Stimulated activated naive CD8-positive, alpha-beta T cell treated with anti-CD3 and anti-CD28 coated beads, Interleukin-15, amount 100 ng/mL, for 72 hours (primary cell): Measurements from ENCODE around the gene DPP6.
A peak's percentile ranks its signal among the peaks of the same experiment; 100 is the strongest.

Experiments
- ATAC-seq: fragments of 150-1000 bp; cut with Tn5 transposase; 2 replicates; pipeline ENCODE4 v1.10.0; 2021; ENCODE audit warnings: mild to moderate bottlenecking, moderate library complexity
- DNase-seq, 2 donors: peaks; one replicate each; pipeline ENCODE4 v3.0.0; 2021 to 2022
- H3K27ac Mint-ChIP-seq, 2 donors: one replicate each; pipeline ENCODE4 v1.8.0; 2022; ENCODE audit warnings: mild to moderate bottlenecking in 2 of 2, mixed read lengths in 2 of 2, moderate library complexity in 2 of 2
- H3K27me3 Mint-ChIP-seq: one replicate; pipeline ENCODE4 v1.8.0; 2022; ENCODE audit warnings: mixed read lengths
- H3K4me1 Mint-ChIP-seq: one replicate; pipeline ENCODE4 v1.8.0; 2022; ENCODE audit warnings: mild to moderate bottlenecking, mixed read lengths
- H3K4me3 Mint-ChIP-seq, 2 donors: one replicate each; pipeline ENCODE4 v1.8.0; 2022; ENCODE audit warnings: mild to moderate bottlenecking in 2 of 2, mixed read lengths in 2 of 2, moderate library complexity in 1 of 2
- H3K9me3 Mint-ChIP-seq, 2 donors: one replicate each; pipeline ENCODE4 v1.8.0; 2022; ENCODE audit warnings: mixed read lengths in 2 of 2

Gene DPP6

DNA sequence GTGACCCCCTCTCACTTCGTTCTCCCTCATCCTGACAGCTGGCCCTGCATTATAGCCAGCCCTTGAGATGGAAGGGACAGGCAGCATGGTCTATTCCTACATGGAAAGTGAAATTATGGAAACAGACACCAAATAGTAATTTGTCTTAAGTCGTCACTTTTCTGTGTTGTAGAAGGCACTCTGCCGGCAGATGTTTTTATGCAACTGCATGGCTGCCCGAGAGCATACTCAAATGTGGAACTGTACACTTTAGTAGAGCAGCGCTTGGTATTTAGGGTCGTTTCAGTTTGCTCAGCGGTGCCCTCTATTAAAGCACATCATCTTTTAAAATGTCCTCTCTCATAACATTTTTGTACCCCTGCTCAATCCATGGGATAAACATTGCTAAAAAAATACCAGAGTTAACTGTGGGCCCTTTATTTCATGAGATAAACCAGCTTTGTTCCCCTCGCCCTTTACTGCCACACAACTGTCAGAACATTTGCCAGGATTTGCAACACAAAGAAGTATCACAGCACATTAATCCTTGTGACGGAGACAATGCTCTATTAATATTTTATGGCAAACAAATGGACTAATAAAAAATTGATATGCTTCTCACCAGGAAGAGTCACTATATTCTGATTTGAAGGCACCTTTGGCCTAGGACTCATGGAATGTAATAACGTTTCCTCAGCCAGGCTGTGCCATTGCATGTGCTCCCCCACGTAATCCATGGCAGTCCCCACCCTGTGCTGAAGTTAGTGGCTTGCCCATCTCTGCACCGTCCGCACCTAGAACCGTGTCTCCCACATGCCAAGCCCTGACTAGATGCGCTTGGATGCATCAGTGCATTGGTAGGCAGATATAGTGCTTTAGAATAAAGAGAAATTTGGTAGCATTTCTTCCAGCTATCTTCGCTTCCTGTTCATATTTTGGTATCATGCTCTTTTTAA lies 729.4 kb downstream of the DPP6 start:
- H3K4me3 Mint-ChIP-seq, result no peak overlapping the region

GRCh38 chr7:154783281-154783909 lies 731.2 kb downstream of the DPP6 start:
- no peak overlapping the region for H3K27ac Mint-ChIP-seq
- H3K4me1 Mint-ChIP-seq, result no peaks in the 10 kb centered on the region
- ATAC-seq, result no peak
- no peak for DNase-seq
- H3K4me3 Mint-ChIP-seq, result no peak overlapping the region
- peaks cover 2% of the 10 kb centered on the region for H3K27me3 Mint-ChIP-seq
- peaks cover 22 to 28% of the 10 kb centered on the region in 2 donors for H3K9me3 Mint-ChIP-seq

More for the DNA sequence above, 729.4 kb downstream of the DPP6 start:
- no peak for ATAC-seq
- H3K27ac Mint-ChIP-seq, result no peak overlapping the region
- no peaks in the 10 kb centered on the region for H3K27me3 Mint-ChIP-seq
- peaks cover 22 to 37% of the 10 kb centered on the region in 2 donors for H3K9me3 Mint-ChIP-seq
- no peaks in the 10 kb centered on the region for H3K4me1 Mint-ChIP-seq
- DNase-seq, result no peak

DNA sequence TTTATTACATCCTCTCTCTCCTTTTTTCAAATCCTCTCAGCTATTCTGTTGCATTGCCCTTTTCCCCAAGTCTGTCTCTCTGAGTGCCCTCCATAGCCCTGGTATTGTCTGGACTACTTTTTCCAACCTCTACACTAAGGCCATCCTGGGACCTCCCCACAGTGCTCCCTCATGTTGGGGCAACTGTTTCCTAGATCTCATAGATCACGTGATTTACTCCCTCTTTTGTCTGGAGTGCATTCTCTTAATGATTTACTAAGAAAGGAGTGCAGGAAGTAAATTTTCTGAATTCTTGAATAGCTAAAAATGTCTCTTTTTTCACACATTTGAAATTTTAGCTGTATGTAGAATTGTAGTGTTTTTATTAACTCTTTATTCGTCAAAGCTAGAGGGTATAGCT lies 733.7 kb downstream of the DPP6 start:
- Mint-ChIP-seq H3K9me3 (peaks cover 14 to 16% of the 10 kb centered on the region in 2 donors), H3K4me1 (no peaks in the 10 kb centered on the region), H3K27me3 (peaks cover 11% of the 10 kb centered on the region), H3K4me3 (no peak overlapping the region), H3K27ac (no peak overlapping the region)
- no peak for ATAC-seq
- no peak for DNase-seq

DNA sequence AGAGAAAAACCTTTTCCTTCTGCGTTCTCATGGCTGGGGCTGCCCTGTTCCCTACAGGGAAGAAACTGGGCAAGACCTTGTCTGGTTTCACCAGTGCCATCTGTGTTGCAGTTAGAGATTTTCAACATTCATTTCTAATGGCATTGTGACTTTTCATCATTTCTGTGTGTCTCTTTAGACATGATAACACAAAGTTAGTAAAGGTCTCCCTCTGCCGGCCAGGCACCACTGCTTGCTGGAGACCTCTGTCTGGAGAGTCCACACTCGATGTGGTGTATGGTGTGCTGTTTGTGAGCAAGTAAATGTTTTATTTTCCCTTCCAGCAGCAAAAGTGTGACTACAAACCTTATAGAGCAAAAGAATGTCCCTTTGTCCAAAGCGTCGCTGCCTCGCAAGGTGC lies 737.2 kb downstream of the DPP6 start:
- DNase-seq, result no peak
- Mint-ChIP-seq H3K9me3 (peaks cover 14% of the 10 kb centered on the region in 2 donors), H3K4me3 (no peak overlapping the region), H3K27me3 (peaks cover 32% of the 10 kb centered on the region), H3K4me1 (no peaks in the 10 kb centered on the region), H3K27ac (no peak overlapping the region)
- no peak for ATAC-seq

DNA sequence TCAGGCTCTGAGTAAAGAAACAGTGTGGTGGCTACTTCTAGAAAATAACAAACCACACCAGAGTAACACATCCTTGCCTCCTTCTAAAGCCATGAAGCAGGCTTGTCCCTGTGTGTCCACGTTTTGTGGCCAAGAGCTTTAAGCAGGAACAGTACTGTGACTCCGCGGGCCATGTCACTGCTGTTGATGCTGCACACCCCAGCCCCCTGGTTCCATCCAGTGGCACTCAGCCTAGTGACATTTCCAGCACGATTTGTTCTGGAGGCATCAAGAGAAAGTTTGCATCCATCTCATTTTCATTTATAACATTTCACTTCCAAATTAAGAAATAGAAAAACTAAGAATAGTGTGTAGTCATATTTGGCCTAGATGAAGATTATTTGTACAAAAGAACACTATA lies 739.4 kb downstream of the DPP6 start:
- Mint-ChIP-seq H3K27ac (no peak overlapping the region), H3K27me3 (peaks cover 53% of the 10 kb centered on the region), H3K4me1 (no peaks in the 10 kb centered on the region), H3K4me3 (no peak overlapping the region), H3K9me3 (peaks cover 0 to 6% of the 10 kb centered on the region in 2 donors)
- DNase-seq (no peak), ATAC-seq (no peak)

DNA sequence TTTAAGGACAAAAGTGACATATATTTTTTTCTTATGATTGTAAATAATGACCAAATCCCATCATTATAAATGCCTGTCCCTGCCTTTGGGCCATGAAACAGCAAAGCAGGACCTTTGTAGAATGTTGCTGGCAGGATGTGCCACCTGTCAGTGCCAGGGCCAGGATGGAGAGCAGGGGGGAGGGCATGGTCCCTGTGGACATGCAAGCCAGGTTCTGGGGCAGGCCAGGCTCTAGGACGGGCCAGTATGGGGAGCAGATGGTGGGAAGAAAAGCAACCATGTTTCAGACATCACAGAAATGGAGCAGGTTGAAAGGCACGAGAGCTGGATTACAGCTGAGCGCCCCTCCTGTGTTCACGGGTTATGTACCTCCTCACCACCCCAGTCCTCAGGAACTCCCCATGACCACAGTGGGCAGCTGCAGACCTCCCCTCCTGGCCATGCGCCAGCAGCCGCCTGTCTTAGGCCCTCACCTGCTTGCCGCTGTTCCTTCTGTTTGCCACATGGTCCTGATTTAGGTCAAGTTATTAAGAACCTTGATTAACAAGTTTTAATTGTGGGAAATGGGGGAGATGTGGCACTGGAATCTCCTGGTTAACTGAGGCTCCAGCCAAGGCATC lies 740.3 kb downstream of the DPP6 start:
- Mint-ChIP-seq H3K9me3 (peaks cover 0 to 6% of the 10 kb centered on the region in 2 donors), H3K27me3 (peaks cover 53% of the 10 kb centered on the region), H3K4me1 (no peaks in the 10 kb centered on the region), H3K4me3 (no peak overlapping the region), H3K27ac (no peak overlapping the region)
- DNase-seq, result no peak
- ATAC-seq, result no peak

DNA sequence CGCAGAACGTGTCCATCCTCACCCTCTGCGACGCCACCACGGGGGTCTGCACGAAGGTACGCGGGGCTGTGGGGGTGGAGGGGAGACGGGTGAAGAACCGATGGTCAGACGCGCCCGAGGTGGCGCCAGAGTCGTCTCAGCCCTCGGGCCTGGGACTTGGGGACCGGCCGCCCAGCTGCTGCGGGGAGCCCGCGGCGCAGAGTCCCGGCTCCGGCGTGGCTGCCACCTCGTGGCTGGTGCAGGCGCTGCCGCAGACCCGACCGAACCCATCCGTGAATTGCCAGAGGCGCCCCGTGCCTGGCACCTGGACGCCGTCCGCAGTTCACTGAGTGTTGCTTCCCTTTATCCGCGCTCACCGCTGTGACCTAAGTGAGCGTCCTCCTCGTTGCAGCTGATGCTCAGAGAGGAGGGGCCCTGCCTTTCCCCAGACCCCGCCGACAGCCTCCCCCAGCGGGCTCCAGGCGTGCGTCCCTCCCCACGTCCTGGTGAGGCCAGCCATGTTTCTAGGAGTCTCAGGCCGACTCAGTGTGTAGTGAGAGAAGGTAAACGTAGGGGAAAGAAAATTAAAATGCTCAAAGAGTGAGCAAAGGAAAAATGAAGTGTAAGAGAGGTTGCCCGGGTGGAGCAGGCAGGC lies 742.1 kb downstream of the DPP6 start:
- peaks cover 45% of the 10 kb centered on the region for H3K27me3 Mint-ChIP-seq
- H3K9me3 Mint-ChIP-seq, result no peaks in the 10 kb centered on the region
- DNase-seq (peak; percentile 2 to 22), ATAC-seq (peak; percentile 68)
- no peaks in the 10 kb centered on the region for H3K4me1 Mint-ChIP-seq
- no peak overlapping the region for H3K27ac Mint-ChIP-seq
- H3K4me3 Mint-ChIP-seq, result no peak overlapping the region

- Mint-ChIP-seq H3K9me3 (no peaks in the 10 kb centered on the region), H3K27ac (no peak overlapping the region), H3K4me3 (no peak overlapping the region), H3K4me1 (no peaks in the 10 kb centered on the region), H3K27me3 (peaks cover 49% of the 10 kb centered on the region)
- DNase-seq (no peak), ATAC-seq (no peak)
Measured at GRCh38 chr7:154795014-154795413, 742.8 kb downstream of the DPP6 start.

DNA sequence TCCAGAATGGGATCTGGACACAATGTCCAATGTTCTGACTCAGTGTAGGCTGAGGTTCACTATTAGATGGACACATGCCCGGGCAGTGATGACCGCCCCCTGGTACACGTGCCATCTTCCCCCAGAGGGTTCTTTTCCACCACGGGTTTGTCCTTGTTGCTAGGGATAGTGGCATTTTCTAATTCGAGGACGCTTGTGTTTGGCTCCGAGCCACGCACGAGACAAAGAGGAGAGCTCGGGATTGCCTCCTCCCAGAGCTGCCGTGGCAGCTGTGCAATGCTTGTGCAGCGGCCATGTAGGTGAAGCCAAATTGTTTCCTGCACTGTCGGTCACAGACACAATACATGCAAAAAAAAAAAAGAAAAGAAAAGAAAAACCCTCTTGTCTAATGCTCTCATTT lies 743.2 kb downstream of the DPP6 start:
- H3K4me3 Mint-ChIP-seq, result no peak overlapping the region
- H3K9me3 Mint-ChIP-seq, result no peaks in the 10 kb centered on the region
- H3K4me1 Mint-ChIP-seq, result no peaks in the 10 kb centered on the region
- DNase-seq (no peak), ATAC-seq (no peak)
- no peak overlapping the region for H3K27ac Mint-ChIP-seq
- H3K27me3 Mint-ChIP-seq, result peaks cover 49% of the 10 kb centered on the region

DNA sequence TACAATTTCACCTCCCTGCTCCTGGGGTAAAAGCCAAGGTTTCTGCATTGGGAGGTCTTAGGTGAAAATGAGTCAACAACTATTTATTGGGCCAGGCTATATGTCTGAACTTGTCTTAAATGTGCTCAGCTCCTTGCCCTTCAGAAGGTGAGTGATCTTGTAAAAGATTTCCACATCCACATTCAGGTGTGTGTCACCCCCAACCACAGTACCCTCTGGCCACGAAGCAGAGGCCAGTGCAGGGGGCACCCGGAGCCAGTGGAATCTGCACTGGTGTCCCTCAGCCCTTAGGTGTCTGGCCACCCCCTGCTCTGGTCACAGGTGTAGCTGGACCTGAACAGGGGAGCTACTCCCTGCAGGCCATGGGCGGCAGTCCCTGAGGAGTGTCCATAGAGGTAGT lies 752.3 kb downstream of the DPP6 start:
- ATAC-seq (no peak), DNase-seq (no peak)
- Mint-ChIP-seq H3K27ac (no peak overlapping the region), H3K9me3 (no peaks in the 10 kb centered on the region), H3K4me1 (no peaks in the 10 kb centered on the region), H3K27me3 (peaks cover 11% of the 10 kb centered on the region), H3K4me3 (no peak overlapping the region)

GRCh38 chr7:154812027-154812426 lies 759.8 kb downstream of the DPP6 start:
- Mint-ChIP-seq H3K4me1 (no peaks in the 10 kb centered on the region), H3K27me3 (peaks cover 9% of the 10 kb centered on the region), H3K4me3 (no peak overlapping the region), H3K9me3 (peaks cover 16 to 32% of the 10 kb centered on the region in 2 donors), H3K27ac (no peak overlapping the region)
- ATAC-seq (no peak), DNase-seq (no peak)

GRCh38 chr7:154817224-154817896 lies 765.2 kb downstream of the DPP6 start:
- Mint-ChIP-seq H3K9me3 (peaks cover 5 to 11% of the 10 kb centered on the region in 2 donors), H3K27ac (no peak overlapping the region), H3K4me1 (no peaks in the 10 kb centered on the region), H3K27me3 (peaks cover 10% of the 10 kb centered on the region), H3K4me3 (no peak overlapping the region)
- ATAC-seq (no peak), DNase-seq (no peak)

DNA sequence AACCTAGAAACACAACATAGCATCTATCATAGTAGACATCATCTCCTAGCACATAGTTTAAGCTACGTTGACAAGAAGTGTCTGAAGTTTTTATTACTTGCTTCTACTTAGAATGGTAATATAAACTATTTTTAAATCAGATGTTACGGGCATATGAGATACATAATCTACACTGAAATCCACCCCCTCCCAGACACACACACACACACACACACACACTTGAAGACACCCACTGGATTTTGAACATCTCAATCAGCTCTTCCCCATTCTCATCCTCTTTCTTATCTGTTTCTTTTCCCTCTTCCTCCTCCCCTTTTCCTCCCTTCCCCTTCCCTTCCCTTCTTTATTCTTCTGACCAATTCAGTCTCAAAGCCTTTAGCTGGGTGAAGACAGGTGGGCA lies 774.8 kb downstream of the DPP6 start:
- DNase-seq (no peak), ATAC-seq (no peak)
- Mint-ChIP-seq H3K9me3 (no peaks in the 10 kb centered on the region), H3K4me3 (no peak overlapping the region), H3K27me3 (peaks cover 24% of the 10 kb centered on the region), H3K27ac (no peak overlapping the region), H3K4me1 (no peaks in the 10 kb centered on the region)

GRCh38 chr7:154832557-154833138 lies 780.5 kb downstream of the DPP6 start:
- Mint-ChIP-seq H3K4me1 (no peaks in the 10 kb centered on the region), H3K4me3 (no peak overlapping the region), H3K9me3 (peaks cover 0 to 7% of the 10 kb centered on the region in 2 donors), H3K27ac (no peak overlapping the region), H3K27me3 (peaks cover 13% of the 10 kb centered on the region)
- ATAC-seq (no peak), DNase-seq (no peak)

GRCh38 chr7:154836021-154836448 lies 783.8 kb downstream of the DPP6 start:
- Mint-ChIP-seq H3K4me1 (no peaks in the 10 kb centered on the region), H3K9me3 (peaks cover 0 to 7% of the 10 kb centered on the region in 2 donors), H3K4me3 (no peak overlapping the region), H3K27ac (no peak overlapping the region), H3K27me3 (peaks cover 26% of the 10 kb centered on the region)
- ATAC-seq (no peak), DNase-seq (no peak)
